ENCODE measurements around the gene MCU. TPM values are rescaled to one million over a fixed set of nuclear protein-coding genes. Genes with fewer than 3 reads are reported as not detected.

MCU gene
- total RNA-seq, 1 experiment from 2014 or later = 37.2 TPM

DNA sequence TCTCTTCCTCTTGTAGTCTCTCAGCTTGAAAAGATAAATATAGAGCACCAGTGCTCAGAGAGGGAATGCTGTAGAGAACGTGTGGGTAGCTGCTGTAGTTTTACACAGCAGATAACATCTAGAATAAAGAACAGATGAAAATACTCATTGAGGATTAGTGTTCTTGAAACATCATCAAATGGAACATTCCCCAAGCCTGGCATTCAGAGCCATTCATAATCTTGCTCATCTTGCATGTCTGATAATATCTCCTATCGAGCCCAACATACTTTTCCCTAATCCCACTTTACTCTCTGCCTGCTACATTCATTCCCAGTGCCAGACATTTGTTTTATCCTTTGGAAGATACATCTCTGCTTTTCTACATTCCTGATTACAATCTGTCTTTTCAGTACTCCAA is 35.2 kb downstream of the MCU start (continued):
- TF ChIP-seq NR2C2 (CRISPR knock-in tag; IDR thresholded peaks at IDR 0.05) (no peak), MYBL2 (CRISPR knock-in tag; IDR thresholded peaks at IDR 0.05) (no peak), USF2 (CRISPR knock-in tag; IDR thresholded peaks at IDR 0.05) (no peak), CREB1 (CRISPR knock-in tag; IDR thresholded peaks at IDR 0.05) (no peak), ZNF416 (CRISPR knock-in tag; IDR thresholded peaks at IDR 0.05) (no peak), ERG (CRISPR knock-in tag; IDR thresholded peaks at IDR 0.05) (no peak), ETV6 (CRISPR knock-in tag; IDR thresholded peaks at IDR 0.05) (no peak), FOXJ3 (CRISPR knock-in tag; IDR thresholded peaks at IDR 0.05; ENCODE audit: borderline replicate concordance) (no peak)
- TF ChIP-seq, protein P1, sequence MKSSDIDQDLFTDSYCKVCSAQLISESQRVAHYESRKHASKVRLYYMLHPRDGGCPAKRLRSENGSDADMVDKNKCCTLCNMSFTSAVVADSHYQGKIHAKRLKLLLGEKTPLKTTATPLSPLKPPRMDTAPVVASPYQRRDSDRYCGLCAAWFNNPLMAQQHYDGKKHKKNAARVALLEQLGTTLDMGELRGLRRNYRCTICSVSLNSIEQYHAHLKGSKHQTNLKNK (CRISPR knock-in tag; IDR thresholded peaks at IDR 0.05) = no peak
- TF ChIP-seq, protein P2, sequence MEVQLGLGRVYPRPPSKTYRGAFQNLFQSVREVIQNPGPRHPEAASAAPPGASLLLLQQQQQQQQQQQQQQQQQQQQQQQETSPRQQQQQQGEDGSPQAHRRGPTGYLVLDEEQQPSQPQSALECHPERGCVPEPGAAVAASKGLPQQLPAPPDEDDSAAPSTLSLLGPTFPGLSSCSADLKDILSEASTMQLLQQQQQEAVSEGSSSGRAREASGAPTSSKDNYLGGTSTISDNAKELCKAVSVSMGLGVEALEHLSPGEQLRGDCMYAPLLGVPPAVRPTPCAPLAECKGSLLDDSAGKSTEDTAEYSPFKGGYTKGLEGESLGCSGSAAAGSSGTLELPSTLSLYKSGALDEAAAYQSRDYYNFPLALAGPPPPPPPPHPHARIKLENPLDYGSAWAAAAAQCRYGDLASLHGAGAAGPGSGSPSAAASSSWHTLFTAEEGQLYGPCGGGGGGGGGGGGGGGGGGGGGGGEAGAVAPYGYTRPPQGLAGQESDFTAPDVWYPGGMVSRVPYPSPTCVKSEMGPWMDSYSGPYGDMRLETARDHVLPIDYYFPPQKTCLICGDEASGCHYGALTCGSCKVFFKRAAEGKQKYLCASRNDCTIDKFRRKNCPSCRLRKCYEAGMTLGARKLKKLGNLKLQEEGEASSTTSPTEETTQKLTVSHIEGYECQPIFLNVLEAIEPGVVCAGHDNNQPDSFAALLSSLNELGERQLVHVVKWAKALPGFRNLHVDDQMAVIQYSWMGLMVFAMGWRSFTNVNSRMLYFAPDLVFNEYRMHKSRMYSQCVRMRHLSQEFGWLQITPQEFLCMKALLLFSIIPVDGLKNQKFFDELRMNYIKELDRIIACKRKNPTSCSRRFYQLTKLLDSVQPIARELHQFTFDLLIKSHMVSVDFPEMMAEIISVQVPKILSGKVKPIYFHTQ (CRISPR knock-in tag; IDR thresholded peaks at IDR 0.05) = no peak
- TF ChIP-seq, protein P3, sequence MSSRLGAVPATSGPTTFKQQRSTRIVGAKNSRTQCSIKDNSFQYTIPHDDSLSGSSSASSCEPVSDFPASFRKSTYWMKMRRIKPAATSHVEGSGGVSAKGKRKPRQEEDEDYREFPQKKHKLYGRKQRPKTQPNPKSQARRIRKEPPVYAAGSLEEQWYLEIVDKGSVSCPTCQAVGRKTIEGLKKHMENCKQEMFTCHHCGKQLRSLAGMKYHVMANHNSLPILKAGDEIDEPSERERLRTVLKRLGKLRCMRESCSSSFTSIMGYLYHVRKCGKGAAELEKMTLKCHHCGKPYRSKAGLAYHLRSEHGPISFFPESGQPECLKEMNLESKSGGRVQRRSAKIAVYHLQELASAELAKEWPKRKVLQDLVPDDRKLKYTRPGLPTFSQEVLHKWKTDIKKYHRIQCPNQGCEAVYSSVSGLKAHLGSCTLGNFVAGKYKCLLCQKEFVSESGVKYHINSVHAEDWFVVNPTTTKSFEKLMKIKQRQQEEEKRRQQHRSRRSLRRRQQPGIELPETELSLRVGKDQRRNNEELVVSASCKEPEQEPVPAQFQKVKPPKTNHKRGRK (CRISPR knock-in tag; IDR thresholded peaks at IDR 0.05; ENCODE audit: borderline replicate concordance) = no peak
- TF ChIP-seq, protein P4, sequence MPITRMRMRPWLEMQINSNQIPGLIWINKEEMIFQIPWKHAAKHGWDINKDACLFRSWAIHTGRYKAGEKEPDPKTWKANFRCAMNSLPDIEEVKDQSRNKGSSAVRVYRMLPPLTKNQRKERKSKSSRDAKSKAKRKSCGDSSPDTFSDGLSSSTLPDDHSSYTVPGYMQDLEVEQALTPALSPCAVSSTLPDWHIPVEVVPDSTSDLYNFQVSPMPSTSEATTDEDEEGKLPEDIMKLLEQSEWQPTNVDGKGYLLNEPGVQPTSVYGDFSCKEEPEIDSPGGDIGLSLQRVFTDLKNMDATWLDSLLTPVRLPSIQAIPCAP (CRISPR knock-in tag; IDR thresholded peaks at IDR 0.05) = no peak
- TF ChIP-seq, protein P5, sequence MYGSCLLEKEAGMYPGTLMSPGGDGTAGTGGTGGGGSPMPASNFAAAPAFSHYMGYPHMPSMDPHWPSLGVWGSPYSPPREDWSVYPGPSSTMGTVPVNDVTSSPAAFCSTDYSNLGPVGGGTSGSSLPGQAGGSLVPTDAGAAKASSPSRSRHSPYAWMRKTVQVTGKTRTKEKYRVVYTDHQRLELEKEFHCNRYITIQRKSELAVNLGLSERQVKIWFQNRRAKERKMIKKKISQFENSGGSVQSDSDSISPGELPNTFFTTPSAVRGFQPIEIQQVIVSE (CRISPR knock-in tag; IDR thresholded peaks at IDR 0.05; ENCODE audit: borderline replicate concordance) = no peak

- Mint-ChIP-seq H3K36me3 (peaks cover 6% of the 10 kb centered on the region), H3K27ac (no peak overlapping the region), H3K4me1 (peaks cover 6% of the 10 kb centered on the region), H3K9me3 (peaks cover 4% of the 10 kb centered on the region; the same call in 1 of the 2 replicates), H3K4me3 (no peak overlapping the region), H3K27me3 (ENCODE audit: low read depth) (no peaks in the 10 kb centered on the region)
- DNase-seq (ENCODE audit: low spot score) = no peak
- no peak for ATAC-seq
- ChIA-PET CTCF (interaction anchor here (0.5 kb wide), 1 partner anchor 354 kb away, joined by 3 read pairs; no protein-coding TSS in a partner anchor), POLR2A (no interaction called here)
- no peak for TF ChIP-seq IRF2 (CRISPR knock-in tag; IDR thresholded peaks at IDR 0.05; ENCODE audit: borderline replicate concordance, low read depth)
- no peak for TF ChIP-seq ATF3 (CRISPR knock-in tag; conservative IDR thresholded peaks at IDR 0.05)
- no peak for TF ChIP-seq GRHL2 (CRISPR knock-in tag; IDR thresholded peaks at IDR 0.05; ENCODE audit: insufficient replicate concordance, severe bottlenecking)
Measured at GRCh38 chr10:72728462-72728861, 36.5 kb downstream of the MCU start.
